OCI-LY1 (cell line): ENCODE data around the gene APBA1.

Source experiments
- H2AFZ ChIP-seq: fragments of 200-600 bp; sonication (generic), shearing (Covaris generic); 2 replicates; pipeline ENCODE4 v1.6.0; 2014; ENCODE audit warnings: antibody characterized with exemption, mild to moderate bottlenecking, low read length
- H3F3A ChIP-seq: fragments of 200-600 bp; sonication (generic), shearing (Covaris generic); 2 replicates; pipeline ENCODE4 v1.6.0; 2014; ENCODE audit warnings: mild to moderate bottlenecking, antibody characterized with exemption, low read length, moderate library complexity; ENCODE audit not compliant: insufficient read depth
- H3K27ac ChIP-seq: fragments of 200-600 bp; sonication (generic); 2 replicates; pipeline ENCODE4 v1.5.1; 2014; ENCODE audit warnings: low read length, mixed run types, mild to moderate bottlenecking, low read depth; ENCODE audit not compliant: poor library complexity, severe bottlenecking
- H3K27me3 ChIP-seq: fragments of 200-600 bp; sonication (generic); 2 replicates; pipeline ENCODE4 v1.6.0; 2014; ENCODE audit warnings: antibody characterized with exemption, mild to moderate bottlenecking, low read length, moderate library complexity; ENCODE audit not compliant: insufficient read depth
- H3K36me3 ChIP-seq: fragments of 200-600 bp; sonication (generic); 2 replicates; pipeline ENCODE4 v1.6.1; 2014; ENCODE audit warnings: mild to moderate bottlenecking, antibody characterized with exemption, low read length, moderate library complexity, mixed read lengths; ENCODE audit not compliant: insufficient read depth
- H3K4me1 ChIP-seq: fragments of 200-600 bp; sonication (generic); 2 replicates; pipeline ENCODE4 v1.5.1; 2014; ENCODE audit warnings: mild to moderate bottlenecking, low read length, moderate library complexity; ENCODE audit not compliant: insufficient read depth, severe bottlenecking
- H3K4me2 ChIP-seq: fragments of 200-600 bp; sonication (generic), shearing (Covaris generic); 2 replicates; pipeline ENCODE4 v1.6.1; 2014; ENCODE audit warnings: low read length
- H3K4me3 ChIP-seq: fragments of 200-600 bp; sonication (generic); 2 replicates; pipeline ENCODE4 v1.5.1; 2014; ENCODE audit warnings: low read length, low read depth, mild to moderate bottlenecking, mixed read lengths; ENCODE audit not compliant: poor library complexity, severe bottlenecking
- H3K79me2 ChIP-seq: fragments of 200-600 bp; shearing (Covaris generic); 2 replicates; pipeline ENCODE4 v1.6.1; 2016; ENCODE audit warnings: mixed run types, low read length, mixed read lengths; ENCODE audit not compliant: insufficient read depth
- H3K9ac ChIP-seq: fragments of 200-600 bp; sonication (generic), shearing (Covaris generic); 2 replicates; pipeline ENCODE4 v1.6.1; 2014; ENCODE audit warnings: mild to moderate bottlenecking, low read length, mixed read lengths
- H3K9me2 ChIP-seq: fragments of 200-600 bp; sonication (generic), shearing (Covaris generic); 2 replicates; pipeline ENCODE4 v1.6.1; 2014; ENCODE audit warnings: low read depth, mild to moderate bottlenecking, low read length, mixed read lengths
- H3K9me3 ChIP-seq: fragments of 200-600 bp; shearing (Covaris generic); 2 replicates; pipeline ENCODE4 v1.6.1; 2014; ENCODE audit warnings: low read length, mixed read lengths
- H4K20me1 ChIP-seq: fragments of 200-600 bp; sonication (generic), shearing (Covaris generic); 2 replicates; pipeline ENCODE4 v1.6.0; 2016; ENCODE audit warnings: mild to moderate bottlenecking, low read length; ENCODE audit not compliant: insufficient read depth
- EZH2 ChIP-seq: fragments of 200-600 bp; sonication (generic), shearing (Covaris generic); IDR thresholded peaks from 2 replicates; pipeline ENCODE4 v1.8.0; 2017; ENCODE audit warnings: borderline replicate concordance, mixed run types, mild to moderate bottlenecking, antibody characterized with exemption, low read length, moderate library complexity, mixed read lengths
- TF ChIP-seq, protein P1 (sequence below): fragments of 200-600 bp; sonication (generic), shearing (Covaris generic); IDR thresholded peaks from 2 replicates; pipeline ENCODE4 v1.5.1; 2017; ENCODE audit warnings: mild to moderate bottlenecking, antibody characterized with exemption, low read length, moderate library complexity, mixed read lengths

The APBA1 gene

DNA sequence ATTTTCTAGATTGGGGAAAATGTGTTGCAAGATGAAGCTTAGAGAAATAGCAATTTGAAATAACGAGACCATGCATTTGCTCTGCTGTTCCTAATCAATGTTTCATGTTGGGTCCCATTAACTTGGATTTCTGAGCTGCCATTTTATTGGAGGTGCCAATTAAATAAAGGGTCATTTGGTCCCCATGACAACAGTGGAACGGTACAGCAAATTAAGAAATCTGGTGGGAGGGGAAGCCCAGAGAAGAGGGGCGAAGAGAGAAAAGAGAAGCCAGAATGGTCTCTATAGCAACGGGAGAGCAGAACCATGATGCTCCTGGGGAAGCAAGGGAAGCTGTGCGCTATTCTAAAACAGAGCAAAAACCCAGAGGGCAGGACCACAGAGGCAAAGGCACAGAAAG lies 226.9 kb downstream of the APBA1 start:
- H4K20me1 ChIP-seq, result no peaks in the 10 kb centered on the region
- no peaks in the 10 kb centered on the region for H3K27me3 ChIP-seq
- H3K4me3 ChIP-seq, result no peak overlapping the region
- H3F3A ChIP-seq, result no peaks in the 10 kb centered on the region
- H3K9me2 ChIP-seq, result no peaks in the 10 kb centered on the region
- no peak overlapping the region for H2AFZ ChIP-seq
- no peak for TF ChIP-seq EZH2
- TF ChIP-seq, protein P1, sequence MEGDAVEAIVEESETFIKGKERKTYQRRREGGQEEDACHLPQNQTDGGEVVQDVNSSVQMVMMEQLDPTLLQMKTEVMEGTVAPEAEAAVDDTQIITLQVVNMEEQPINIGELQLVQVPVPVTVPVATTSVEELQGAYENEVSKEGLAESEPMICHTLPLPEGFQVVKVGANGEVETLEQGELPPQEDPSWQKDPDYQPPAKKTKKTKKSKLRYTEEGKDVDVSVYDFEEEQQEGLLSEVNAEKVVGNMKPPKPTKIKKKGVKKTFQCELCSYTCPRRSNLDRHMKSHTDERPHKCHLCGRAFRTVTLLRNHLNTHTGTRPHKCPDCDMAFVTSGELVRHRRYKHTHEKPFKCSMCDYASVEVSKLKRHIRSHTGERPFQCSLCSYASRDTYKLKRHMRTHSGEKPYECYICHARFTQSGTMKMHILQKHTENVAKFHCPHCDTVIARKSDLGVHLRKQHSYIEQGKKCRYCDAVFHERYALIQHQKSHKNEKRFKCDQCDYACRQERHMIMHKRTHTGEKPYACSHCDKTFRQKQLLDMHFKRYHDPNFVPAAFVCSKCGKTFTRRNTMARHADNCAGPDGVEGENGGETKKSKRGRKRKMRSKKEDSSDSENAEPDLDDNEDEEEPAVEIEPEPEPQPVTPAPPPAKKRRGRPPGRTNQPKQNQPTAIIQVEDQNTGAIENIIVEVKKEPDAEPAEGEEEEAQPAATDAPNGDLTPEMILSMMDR, result no peak
- H3K79me2 ChIP-seq, result no peaks in the 10 kb centered on the region
- H3K4me1 ChIP-seq, result no peaks in the 10 kb centered on the region
- H3K9me3 ChIP-seq, result no peaks in the 10 kb centered on the region
- no peak overlapping the region for H3K27ac ChIP-seq
- H3K4me2 ChIP-seq, result no peak overlapping the region
- no peaks in the 10 kb centered on the region for H3K36me3 ChIP-seq
- no peak overlapping the region for H3K9ac ChIP-seq

DNA sequence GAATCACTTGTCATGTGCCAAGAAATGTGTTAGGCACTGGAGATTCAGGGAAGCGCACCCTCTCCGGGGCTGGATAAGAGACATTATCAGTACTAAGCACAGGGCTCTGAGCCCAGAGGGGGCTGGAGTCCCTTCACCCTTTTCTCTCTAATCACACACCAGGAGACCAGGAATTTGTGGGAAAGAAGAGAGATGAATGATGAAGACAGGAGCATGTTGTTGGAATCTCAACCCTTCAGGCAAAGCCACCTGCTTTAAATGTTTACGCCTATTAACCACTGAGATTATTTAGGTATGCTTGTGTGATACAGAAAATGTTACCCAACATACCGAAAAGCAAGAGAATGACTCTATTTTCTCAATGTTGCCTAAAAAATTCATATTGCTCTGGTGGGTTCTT lies 227.4 kb downstream of the APBA1 start:
- Histone ChIP-seq H3K9ac (no peak overlapping the region), H3K36me3 (no peaks in the 10 kb centered on the region), H2AFZ (no peak overlapping the region), H3K4me1 (no peaks in the 10 kb centered on the region), H3K79me2 (no peaks in the 10 kb centered on the region), H3K27ac (no peak overlapping the region), H3K27me3 (no peaks in the 10 kb centered on the region), H3K4me3 (no peak overlapping the region), H3K4me2 (no peak overlapping the region), H4K20me1 (no peaks in the 10 kb centered on the region), H3K9me3 (no peaks in the 10 kb centered on the region), H3F3A (no peaks in the 10 kb centered on the region), H3K9me2 (no peaks in the 10 kb centered on the region)
- TF ChIP-seq, protein P1, result no peak
- no peak for TF ChIP-seq EZH2

DNA sequence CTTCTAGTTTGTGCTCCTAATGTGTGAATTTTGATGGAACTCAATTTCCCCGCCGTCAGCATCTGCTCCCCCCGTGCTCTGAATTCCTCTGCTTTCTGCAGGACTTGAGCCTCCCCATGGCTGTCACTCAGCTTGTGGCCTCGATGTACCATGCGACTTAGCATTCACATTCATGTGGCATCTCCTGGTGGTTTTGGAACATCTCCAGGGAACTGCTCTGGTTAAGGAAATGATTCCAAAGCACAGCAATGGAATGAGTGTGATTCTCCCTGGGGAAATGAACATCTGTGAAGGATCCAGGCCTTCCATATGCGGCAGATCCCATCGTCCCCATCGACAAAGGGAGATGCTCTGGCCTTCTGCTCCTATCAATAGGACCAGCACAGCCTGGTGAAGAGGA lies 228.2 kb downstream of the APBA1 start:
- no peaks in the 10 kb centered on the region for H3K4me1 ChIP-seq
- H3F3A ChIP-seq, result no peaks in the 10 kb centered on the region
- no peak overlapping the region for H3K4me3 ChIP-seq
- H4K20me1 ChIP-seq, result no peaks in the 10 kb centered on the region
- H3K9me2 ChIP-seq, result no peaks in the 10 kb centered on the region
- no peaks in the 10 kb centered on the region for H3K27me3 ChIP-seq
- TF ChIP-seq EZH2, result no peak
- TF ChIP-seq, protein P1, result no peak
- H2AFZ ChIP-seq, result no peak overlapping the region
- no peak overlapping the region for H3K9ac ChIP-seq
- no peaks in the 10 kb centered on the region for H3K9me3 ChIP-seq
- H3K27ac ChIP-seq, result no peak overlapping the region
- H3K4me2 ChIP-seq, result no peak overlapping the region
- H3K36me3 ChIP-seq, result no peaks in the 10 kb centered on the region
- H3K79me2 ChIP-seq, result no peaks in the 10 kb centered on the region
